ENCODE results near the gene FHOD3. TPM values are rescaled to one million over a fixed set of nuclear protein-coding genes. Genes with fewer than 3 reads are reported as not detected.

FHOD3 gene
- total RNA-seq, 1 experiment from 2014 or later, result 22.7 TPM

GRCh38 chr18:36446059-36446458 lies 148.5 kb downstream of the FHOD3 start:
- Histone ChIP-seq H3K27me3 (ENCODE audit: control insufficient read depth, insufficient read depth, low read length) (no peaks in the 10 kb centered on the region), H3K4me3 (ENCODE audit: low read depth in 2 of 2, low read length in 2 of 2) (no peak overlapping the region), H3K27ac (ENCODE audit: low read length) (no peak overlapping the region), H3K4me1 (ENCODE audit: control insufficient read depth, insufficient read depth, low read length) (peaks cover 3% of the 10 kb centered on the region; the same call in 1 of the 2 replicates), H3K36me3 (ENCODE audit: control insufficient read depth, insufficient read depth, low read length) (no peaks in the 10 kb centered on the region), H3K9me3 (ENCODE audit: control insufficient read depth, insufficient read depth, low read depth, low read length) (no peaks in the 10 kb centered on the region)
- ChIA-PET CTCF (no interaction called here), POLR2A (no interaction called here)
- BruUV-seq (replicated peaks), result no TSS peak
- no peak for TF ChIP-seq TCF7L2 (IDR thresholded peaks at IDR 0.05; ENCODE audit: low read depth, low read length)
- no peak for TF ChIP-seq REST (IDR thresholded peaks at IDR 0.05; ENCODE audit: insufficient read depth in 1 of 2, low read depth in 2 of 2, low read length in 1 of 2)
- TF ChIP-seq CTCF (IDR thresholded peaks at IDR 0.05), result no peak
- intact Hi-C loops (cut with micrococcal nuclease; ENCODE audit: unreplicated experiment), result no loop called here
- in situ Hi-C loops (cut with HindIII; ENCODE audit: low pct_unique_long_range_greater_than_20kb, low sequenced_read_pairs), result no loop called here
- ATAC-seq (peak; percentile 48; the same call in 1 of the 2 replicates), DNase-seq (ENCODE audit: low read depth, low spot score) (no peak)

- ATAC-seq (no peak), DNase-seq (ENCODE audit: low read depth, low spot score) (no peak)
- H3K9me3 ChIP-seq (ENCODE audit: control insufficient read depth, insufficient read depth, low read depth, low read length), result no peaks in the 10 kb centered on the region
- no peak overlapping the region for H3K27ac ChIP-seq (ENCODE audit: low read length)
- no peaks in the 10 kb centered on the region for H3K4me1 ChIP-seq (ENCODE audit: control insufficient read depth, insufficient read depth, low read length)
- intact Hi-C loops (cut with micrococcal nuclease; ENCODE audit: unreplicated experiment) (no loop called here), in situ Hi-C loops (cut with HindIII; ENCODE audit: low pct_unique_long_range_greater_than_20kb, low sequenced_read_pairs) (no loop called here)
- H3K4me3 ChIP-seq (ENCODE audit: low read depth in 2 of 2, low read length in 2 of 2), result no peak overlapping the region
- POLR2A ChIA-PET, result no interaction called here
- no peak for TF ChIP-seq CTCF (IDR thresholded peaks at IDR 0.05)
- CTCF ChIA-PET, result no interaction called here
- BruUV-seq (replicated peaks), result no TSS peak
- H3K27me3 ChIP-seq (ENCODE audit: control insufficient read depth, insufficient read depth, low read length), result no peaks in the 10 kb centered on the region
- no peaks in the 10 kb centered on the region for H3K36me3 ChIP-seq (ENCODE audit: control insufficient read depth, insufficient read depth, low read length)
Observed at GRCh38 chr18:36448384-36449290, 151.1 kb downstream of the FHOD3 start.

GRCh38 chr18:36449451-36449850 lies 151.9 kb downstream of the FHOD3 start:
- Histone ChIP-seq H3K36me3 (ENCODE audit: control insufficient read depth, insufficient read depth, low read length) (no peaks in the 10 kb centered on the region), H3K27ac (ENCODE audit: low read length) (no peak overlapping the region), H3K4me3 (ENCODE audit: low read depth in 2 of 2, low read length in 2 of 2) (no peak overlapping the region), H3K4me1 (ENCODE audit: control insufficient read depth, insufficient read depth, low read length) (no peaks in the 10 kb centered on the region), H3K27me3 (ENCODE audit: control insufficient read depth, insufficient read depth, low read length) (no peaks in the 10 kb centered on the region), H3K9me3 (ENCODE audit: control insufficient read depth, insufficient read depth, low read depth, low read length) (no peaks in the 10 kb centered on the region)
- no peak for TF ChIP-seq TCF7L2 (IDR thresholded peaks at IDR 0.05; ENCODE audit: low read depth, low read length)
- no peak for TF ChIP-seq SIN3A (IDR thresholded peaks at IDR 0.05; ENCODE audit: borderline replicate concordance, insufficient read depth, low read depth, low read length)
- TF ChIP-seq REST (IDR thresholded peaks at IDR 0.05; ENCODE audit: insufficient read depth in 1 of 2, low read depth in 2 of 2, low read length in 1 of 2), result no peak
- TF ChIP-seq CTCF (IDR thresholded peaks at IDR 0.05), result no peak
- no peak for TF ChIP-seq POLR2AphosphoS5 (IDR thresholded peaks at IDR 0.05; ENCODE audit: low read depth, low read length)
- ChIA-PET CTCF (no interaction called here), POLR2A (no interaction called here)
- ATAC-seq (no peak), DNase-seq (ENCODE audit: low read depth, low spot score) (no peak)
- in situ Hi-C loops (cut with HindIII; ENCODE audit: low pct_unique_long_range_greater_than_20kb, low sequenced_read_pairs), result no loop called here
- intact Hi-C loops (cut with micrococcal nuclease; ENCODE audit: unreplicated experiment), result no loop called here
- BruUV-seq (replicated peaks), result no TSS peak

All from Panc1 (cell line).